GM18507 (cell line): ENCODE results near the gene HOXB4.

Experiments used
- DNase-seq: peaks from one replicate; pipeline ENCODE4 v3.0.0; 2011; ENCODE audit warnings: low read depth; ENCODE audit not compliant: insufficient read length; ENCODE audit errors: extremely low spot score
- FAIRE-seq: peaks from 2 replicates; lab custom pipeline; 2011; peaks lifted over from hg19 to GRCh38; lab: Jason Lieb, UNC

Gene HOXB4

GRCh38 chr17:48603959-48604769 is 26.0 kb upstream of the HOXB4 start:
- DNase-seq (no peak), FAIRE-seq (no peak)

GRCh38 chr17:48601539-48602425 is 23.6 kb upstream of the HOXB4 start:
- DNase-seq: no peak
- FAIRE-seq: peak; percentile 36

- FAIRE-seq: no peak
These were observed 23.0 kb upstream of the HOXB4 start for GRCh38 chr17:48601207-48601538.

GRCh38 chr17:48600244-48601098 is 22.3 kb upstream of the HOXB4 start:
- FAIRE-seq: no peak

More at GRCh38 chr17:48601207-48601538, 23.0 kb upstream of the HOXB4 start:
- DNase-seq: no peak

GRCh38 chr17:48599354-48599753 is 21.2 kb upstream of the HOXB4 start:
- FAIRE-seq: no peak
- no peak for DNase-seq

More at GRCh38 chr17:48600244-48601098, 22.3 kb upstream of the HOXB4 start:
- no peak for DNase-seq

GRCh38 chr17:48598736-48599135 is 20.6 kb upstream of the HOXB4 start:
- no peak for FAIRE-seq
- DNase-seq: no peak

- DNase-seq: no peak
- no peak for FAIRE-seq
These were observed 19.9 kb upstream of the HOXB4 start for GRCh38 chr17:48597778-48598631.

- FAIRE-seq (no peak), DNase-seq (no peak)
These were observed 19.3 kb upstream of the HOXB4 start for GRCh38 chr17:48597528-48597777.

- no peak for FAIRE-seq
- no peak for DNase-seq
These were observed 18.8 kb upstream of the HOXB4 start for GRCh38 chr17:48596735-48597527.

- FAIRE-seq (peak; percentile 50), DNase-seq (no peak)
These were observed 18.0 kb upstream of the HOXB4 start for GRCh38 chr17:48596000-48596734.

- FAIRE-seq: no peak
These were observed 17.3 kb upstream of the HOXB4 start for GRCh38 chr17:48595278-48595999.

GRCh38 chr17:48594538-48595277 is 16.6 kb upstream of the HOXB4 start:
- FAIRE-seq: no peak
- DNase-seq: no peak

More at GRCh38 chr17:48595278-48595999, 17.3 kb upstream of the HOXB4 start:
- no peak for DNase-seq

- DNase-seq: peak; percentile 81
- FAIRE-seq: peak; percentile 86
These were observed 15.8 kb upstream of the HOXB4 start for GRCh38 chr17:48593840-48594537.

- DNase-seq: no peak
- no peak for FAIRE-seq
These were observed 15.1 kb upstream of the HOXB4 start, which contains the start of gene HOXB5 for GRCh38 chr17:48593126-48593829. Gene HOXB5 (minus strand): TSS chr17:48593779. CDS start chr17:48593682, 97 bp downstream.

GRCh38 chr17:48592577-48592976 is 14.4 kb upstream of the HOXB4 start:
- DNase-seq (no peak), FAIRE-seq (no peak)
